ENCODE results near the gene SAMD5. TPM values are rescaled to one million over a fixed set of nuclear protein-coding genes. Genes with fewer than 3 reads are reported as not detected.

SAMD5 gene
- total RNA-seq, 1 experiment from 2014 or later, result 0.04 TPM

DNA sequence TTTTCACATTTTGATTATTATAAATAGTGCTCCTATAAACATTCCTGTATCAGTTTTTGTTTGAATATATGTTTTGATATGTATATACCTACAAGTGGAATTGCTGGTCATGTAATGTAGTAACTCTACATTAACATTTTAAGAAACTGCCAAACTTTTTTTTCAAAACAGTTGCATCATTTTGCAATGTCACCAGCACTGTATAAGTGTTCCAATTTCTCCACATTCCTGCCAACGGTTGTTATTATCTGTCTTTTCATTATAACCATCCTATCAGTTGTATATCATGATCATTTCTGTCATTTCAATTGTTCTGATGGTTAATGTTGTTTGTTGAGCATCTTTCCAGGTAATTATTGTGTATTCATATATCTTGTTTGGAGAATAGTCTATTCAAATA lies 44.8 kb upstream of the SAMD5 start:
- Histone ChIP-seq H3K9me3 (ENCODE audit: control insufficient read depth, low read depth, low read length) (no peaks in the 10 kb centered on the region), H3K14ac (ENCODE audit: insufficient read depth, low read length) (no peak overlapping the region), H2BK20ac (ENCODE audit: low read depth, low read length, poor library complexity, severe bottlenecking) (no peak overlapping the region), H3K4me1 (ENCODE audit: insufficient read depth, low read length) (no peaks in the 10 kb centered on the region; the same call in 1 of the 2 replicates), H3K4ac (ENCODE audit: low read depth, low read length) (no peak overlapping the region), H2AK5ac (ENCODE audit: insufficient read length, low read length) (no peak overlapping the region), H4K8ac (replicated peaks; ENCODE audit: insufficient read length, low read depth, low read length) (no peak overlapping the region), H4K91ac (ENCODE audit: insufficient read length, low read depth, low read length) (no peak overlapping the region), H3K9ac (ENCODE audit: extremely low read depth, insufficient read length, low read length) (no peak overlapping the region), H3K79me1 (ENCODE audit: insufficient read depth, low read depth, low read length, poor library complexity, severe bottlenecking) (no peaks in the 10 kb centered on the region), H2BK5ac (ENCODE audit: insufficient read length, low read length) (no peak overlapping the region), H3K56ac (ENCODE audit: insufficient read length, low read depth, low read length) (no peak overlapping the region), H3K27ac (ENCODE audit: insufficient read length, low read depth, low read length) (no peak overlapping the region), H3K4me2 (ENCODE audit: insufficient read depth, insufficient read length, low read length) (no peak overlapping the region), H2BK120ac (ENCODE audit: low read depth, low read length, poor library complexity, severe bottlenecking) (no peak overlapping the region), H3K27me3 (ENCODE audit: insufficient read depth, low read length) (no peaks in the 10 kb centered on the region), H4K20me1 (ENCODE audit: control insufficient read depth, insufficient read depth, insufficient read length) (no peaks in the 10 kb centered on the region), H3T11ph (ENCODE audit: low read length) (no peak overlapping the region), H3K23me2 (ENCODE audit: insufficient read length, low read depth, low read length, poor library complexity, severe bottlenecking) (no peaks in the 10 kb centered on the region), H3K79me2 (ENCODE audit: insufficient read depth, low read length) (no peaks in the 10 kb centered on the region), H3K18ac (ENCODE audit: insufficient read length, low read depth, low read length) (no peak overlapping the region), H3K23ac (ENCODE audit: insufficient read length, low read depth, low read length) (no peak overlapping the region), H2BK15ac (ENCODE audit: low read depth, low read length) (no peak overlapping the region), H4K5ac (ENCODE audit: insufficient read length, low read depth, low read length) (no peak overlapping the region), H2AFZ (ENCODE audit: low read length) (no peak overlapping the region), H2BK12ac (ENCODE audit: insufficient read length, low read depth, low read length) (no peak overlapping the region)
- H3K27ac Mint-ChIP-seq, result no peak overlapping the region
- peaks cover 10 to 11% of the 10 kb centered on the region in 2 experiments for H3K4me1 Mint-ChIP-seq
- no CpG with 5 or more reads among the region's 1 CpG for WGBS (ENCODE audit: extremely low coverage, insufficient read length, low lambda C conversion rate)
- peaks cover 0 to 11% (median 0%) of the 10 kb centered on the region in 3 experiments; a peak in 2 of 7 replicates for H3K36me3 Mint-ChIP-seq (ENCODE audit: insufficient read depth in 1 of 3, low read depth in 3 of 3)
- H3K27me3 Mint-ChIP-seq (ENCODE audit: low read depth), result no peaks in the 10 kb centered on the region; the same call in 1 of the 2 replicates
- H3K4me3 Mint-ChIP-seq, result no peak overlapping the region
- TF ChIP-seq, protein P1, sequence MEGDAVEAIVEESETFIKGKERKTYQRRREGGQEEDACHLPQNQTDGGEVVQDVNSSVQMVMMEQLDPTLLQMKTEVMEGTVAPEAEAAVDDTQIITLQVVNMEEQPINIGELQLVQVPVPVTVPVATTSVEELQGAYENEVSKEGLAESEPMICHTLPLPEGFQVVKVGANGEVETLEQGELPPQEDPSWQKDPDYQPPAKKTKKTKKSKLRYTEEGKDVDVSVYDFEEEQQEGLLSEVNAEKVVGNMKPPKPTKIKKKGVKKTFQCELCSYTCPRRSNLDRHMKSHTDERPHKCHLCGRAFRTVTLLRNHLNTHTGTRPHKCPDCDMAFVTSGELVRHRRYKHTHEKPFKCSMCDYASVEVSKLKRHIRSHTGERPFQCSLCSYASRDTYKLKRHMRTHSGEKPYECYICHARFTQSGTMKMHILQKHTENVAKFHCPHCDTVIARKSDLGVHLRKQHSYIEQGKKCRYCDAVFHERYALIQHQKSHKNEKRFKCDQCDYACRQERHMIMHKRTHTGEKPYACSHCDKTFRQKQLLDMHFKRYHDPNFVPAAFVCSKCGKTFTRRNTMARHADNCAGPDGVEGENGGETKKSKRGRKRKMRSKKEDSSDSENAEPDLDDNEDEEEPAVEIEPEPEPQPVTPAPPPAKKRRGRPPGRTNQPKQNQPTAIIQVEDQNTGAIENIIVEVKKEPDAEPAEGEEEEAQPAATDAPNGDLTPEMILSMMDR (conservative IDR thresholded peaks at IDR 0.05), result no peak
- no peak for DNase-seq
- peaks cover 6 to 11% of the 10 kb centered on the region in 2 experiments; a peak in 4 of 5 replicates for H3K9me3 Mint-ChIP-seq
